OCI-LY7 (cell line): Measurements from ENCODE around the gene SYCP2. TPM values are rescaled to one million over a fixed set of nuclear protein-coding genes. Genes with fewer than 3 reads are reported as not detected.
"Not testable (repeated sequence)": the region's sequence is repeated elsewhere in the genome, so short reads cannot be mapped to it uniquely, and the experiment has no call there.

ENCODE experiments used
- BruUV-seq: library from RNA; stranded (reverse); fragments of 400-500 nt; replicated peaks from 2 replicates; lab custom pipeline; 2021; lab: Mats Ljungman, UMichigan
- CTCF ChIA-PET: fragments of 300-600 bp; sonication (Branson Sonifier 250); formaldehyde crosslinking; loops from one replicate; lab custom pipeline; 2022; ENCODE audit warnings: antibody characterized with exemption; ENCODE audit not compliant: unreplicated experiment; lab: Charles Lee
- POLR2A ChIA-PET: fragments of 300-600 bp; sonication (Branson Sonifier 250); formaldehyde crosslinking; loops from one replicate; lab custom pipeline; 2022; ENCODE audit warnings: antibody characterized with exemption; lab: Charles Lee
- DNase-seq: peaks from one replicate; pipeline ENCODE4 v3.0.0-alpha.2; 2015; ENCODE audit warnings: low spot score
- H2AFZ ChIP-seq: fragments of 200-600 bp; sonication (generic), shearing (Covaris generic); 2 replicates; pipeline ENCODE4 v1.6.1; 2014; ENCODE audit warnings: mild to moderate bottlenecking, antibody characterized with exemption, low read length, moderate library complexity
- H3K27ac ChIP-seq: fragments of 200-600 bp; sonication (generic); 2 replicates; pipeline ENCODE4 v1.5.1; 2014; ENCODE audit warnings: mixed run types, low read depth, mild to moderate bottlenecking, moderate library complexity, low read length, inconsistent platforms; ENCODE audit not compliant: poor library complexity, severe bottlenecking
- H3K36me3 ChIP-seq: fragments of 200-600 bp; sonication (generic); 2 replicates; pipeline ENCODE4 v1.6.1; 2014; ENCODE audit warnings: mild to moderate bottlenecking, antibody characterized with exemption, low read length, moderate library complexity, mixed read lengths; ENCODE audit not compliant: insufficient read depth
- H3K4me1 ChIP-seq: fragments of 200-600 bp; sonication (generic); 2 replicates; pipeline ENCODE4 v1.5.1; 2014; ENCODE audit warnings: mild to moderate bottlenecking, low read length; ENCODE audit not compliant: insufficient read depth, poor library complexity, severe bottlenecking
- H3K4me2 ChIP-seq: fragments of 200-600 bp; sonication (generic); 2 replicates; pipeline ENCODE4 v1.6.1; 2014; ENCODE audit warnings: mild to moderate bottlenecking, low read length
- H3K4me3 ChIP-seq: fragments of 200-600 bp; sonication (generic); 2 replicates; pipeline ENCODE4 v1.5.1; 2014; ENCODE audit warnings: mild to moderate bottlenecking, low read depth, low read length; ENCODE audit not compliant: poor library complexity, severe bottlenecking
- H3K79me2 ChIP-seq: fragments of 200-600 bp; sonication (generic); 2 replicates; pipeline ENCODE4 v1.6.1; 2016; ENCODE audit warnings: low read depth, mild to moderate bottlenecking, low read length, moderate library complexity, mixed read lengths; ENCODE audit not compliant: insufficient read depth
- H3K9me2 ChIP-seq: fragments of 200-600 bp; sonication (generic); 2 replicates; pipeline ENCODE4 v1.6.1; 2016; ENCODE audit warnings: mild to moderate bottlenecking, low read length, mixed read lengths; ENCODE audit not compliant: insufficient read depth
- H3K9me3 ChIP-seq: fragments of 200-600 bp; sonication (generic); 2 replicates; pipeline ENCODE4 v1.6.1; 2014; ENCODE audit warnings: mild to moderate bottlenecking, mixed run types, low read length, mixed read lengths
- H4K20me1 ChIP-seq: fragments of 200-600 bp; sonication (generic); 2 replicates; pipeline ENCODE4 v1.6.1; 2014; ENCODE audit warnings: mild to moderate bottlenecking, antibody characterized with exemption, low read length, moderate library complexity, mixed read lengths; ENCODE audit not compliant: insufficient read depth
- EZH2phosphoT487 ChIP-seq: fragments of 200-600 bp; sonication (generic); IDR thresholded peaks from 2 replicates; pipeline ENCODE4 v1.6.1; 2018; ENCODE audit warnings: low read depth, borderline replicate concordance, mild to moderate bottlenecking, mixed run types, antibody characterized with exemption, low read length, moderate library complexity, mixed read lengths
- intact Hi-C: fragments of 100-400 bp; cut with micrococcal nuclease; formaldehyde crosslinking; loops from one replicate; pipeline ENCODE4 v1.10.0; 2022; ENCODE audit not compliant: unreplicated experiment
- total RNA-seq, 2 experiments: library from RNA; depleted of rRNA in 1 of 2; stranded (reverse); fragments of >200 nt in 1 of 2; shearing (Covaris generic) in 1 of 2; gene quantifications; 2 replicates each; pipeline ENCODE4 v1.2.3, GENCODE V29; 2014 to 2022
- TF ChIP-seq, protein P1 (sequence below): fragments of 200-600 bp; sonication (generic); conservative IDR thresholded peaks from 2 replicates; pipeline ENCODE4 v1.5.1; 2014; ENCODE audit warnings: mild to moderate bottlenecking, antibody characterized with exemption, low read length, moderate library complexity, mixed read lengths

Gene SYCP2
- total RNA-seq, 2 experiments from 2014 or later = 0.19 to 0.38 TPM

DNA sequence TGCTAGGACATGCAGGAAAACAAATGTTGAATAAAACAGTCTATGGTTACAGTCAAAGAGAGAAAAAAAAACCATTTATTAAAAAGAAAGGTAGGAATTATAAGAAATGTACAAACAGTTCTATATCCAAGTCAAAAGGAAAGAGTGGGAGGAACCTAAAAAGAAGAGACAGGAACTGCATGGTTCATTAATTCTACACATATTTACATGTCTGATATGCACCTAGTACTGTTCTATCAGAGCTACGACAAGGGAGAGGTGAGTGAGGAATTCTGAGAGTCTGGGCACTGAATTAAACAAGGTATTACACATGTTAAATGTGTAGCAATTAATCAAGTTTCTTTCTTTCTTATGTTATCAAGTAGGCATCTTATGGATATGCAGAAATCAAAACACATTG, 41.9 kb downstream of the SYCP2 start:
- DNase-seq = no peak
- H3K9me2 ChIP-seq = no peaks in the 10 kb centered on the region
- H3K27ac ChIP-seq = no peak overlapping the region
- H3K4me2 ChIP-seq = no peak overlapping the region
- no TSS peak for BruUV-seq
- H2AFZ ChIP-seq = no peak overlapping the region
- no peaks in the 10 kb centered on the region for H3K9me3 ChIP-seq
- H3K4me3 ChIP-seq = no peak overlapping the region
- no peak for TF ChIP-seq EZH2phosphoT487
- TF ChIP-seq, protein P1, sequence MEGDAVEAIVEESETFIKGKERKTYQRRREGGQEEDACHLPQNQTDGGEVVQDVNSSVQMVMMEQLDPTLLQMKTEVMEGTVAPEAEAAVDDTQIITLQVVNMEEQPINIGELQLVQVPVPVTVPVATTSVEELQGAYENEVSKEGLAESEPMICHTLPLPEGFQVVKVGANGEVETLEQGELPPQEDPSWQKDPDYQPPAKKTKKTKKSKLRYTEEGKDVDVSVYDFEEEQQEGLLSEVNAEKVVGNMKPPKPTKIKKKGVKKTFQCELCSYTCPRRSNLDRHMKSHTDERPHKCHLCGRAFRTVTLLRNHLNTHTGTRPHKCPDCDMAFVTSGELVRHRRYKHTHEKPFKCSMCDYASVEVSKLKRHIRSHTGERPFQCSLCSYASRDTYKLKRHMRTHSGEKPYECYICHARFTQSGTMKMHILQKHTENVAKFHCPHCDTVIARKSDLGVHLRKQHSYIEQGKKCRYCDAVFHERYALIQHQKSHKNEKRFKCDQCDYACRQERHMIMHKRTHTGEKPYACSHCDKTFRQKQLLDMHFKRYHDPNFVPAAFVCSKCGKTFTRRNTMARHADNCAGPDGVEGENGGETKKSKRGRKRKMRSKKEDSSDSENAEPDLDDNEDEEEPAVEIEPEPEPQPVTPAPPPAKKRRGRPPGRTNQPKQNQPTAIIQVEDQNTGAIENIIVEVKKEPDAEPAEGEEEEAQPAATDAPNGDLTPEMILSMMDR = no peak
- intact Hi-C loops = no loop called here
- no peaks in the 10 kb centered on the region for H3K79me2 ChIP-seq
- H4K20me1 ChIP-seq = no peaks in the 10 kb centered on the region
- no peaks in the 10 kb centered on the region for H3K36me3 ChIP-seq
- POLR2A ChIA-PET = no interaction called here
- H3K4me1 ChIP-seq = no peaks in the 10 kb centered on the region
- CTCF ChIA-PET = no interaction called here

DNA sequence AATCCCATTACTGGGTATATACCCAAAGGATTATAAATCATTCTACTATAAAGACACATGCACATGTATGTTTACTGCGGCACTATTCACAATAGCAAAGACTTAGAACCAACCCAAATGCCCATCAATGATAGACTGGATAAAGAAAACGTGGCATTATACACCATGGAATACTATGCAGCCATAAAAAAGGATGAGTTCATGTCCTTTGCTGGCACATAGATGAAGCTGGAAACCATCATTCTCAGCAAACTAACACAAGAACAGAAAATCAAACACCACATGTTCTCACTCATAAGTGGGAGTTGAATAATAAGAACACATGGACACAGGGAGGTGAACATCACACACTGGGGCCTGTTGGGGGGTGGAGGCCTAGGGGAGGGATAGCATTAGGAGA, 43.4 kb downstream of the SYCP2 start:
- H2AFZ ChIP-seq, H3K9me2 ChIP-seq, H4K20me1 ChIP-seq, POLR2A ChIA-PET, intact Hi-C loops, H3K9me3 ChIP-seq, BruUV-seq, H3K4me2 ChIP-seq, DNase-seq, CTCF ChIA-PET, H3K36me3 ChIP-seq, H3K27ac ChIP-seq, H3K4me3 ChIP-seq, H3K4me1 ChIP-seq, H3K79me2 ChIP-seq: not testable (repeated sequence)

DNA sequence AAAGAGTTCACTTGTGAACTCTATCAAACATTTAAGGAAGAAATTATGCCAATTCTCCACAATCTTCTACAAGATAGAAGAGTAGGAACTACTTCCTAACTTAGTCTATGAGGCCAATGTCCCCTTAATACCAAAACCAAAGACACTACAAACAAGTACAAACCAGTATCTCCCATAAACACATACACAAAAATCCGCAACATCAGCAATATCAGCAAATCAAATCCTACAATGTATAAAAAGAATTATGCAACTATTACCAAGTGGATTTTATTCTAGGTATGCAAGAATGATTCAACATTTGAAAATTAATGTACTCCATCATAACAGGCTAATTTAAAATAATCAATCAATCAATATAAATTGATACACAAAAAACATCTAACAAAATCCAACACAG, 45.4 kb downstream of the SYCP2 start:
- intact Hi-C loops = no loop called here
- no peak overlapping the region for H2AFZ ChIP-seq
- H3K4me2 ChIP-seq = no peak overlapping the region
- no peaks in the 10 kb centered on the region for H3K79me2 ChIP-seq
- no peaks in the 10 kb centered on the region for H3K4me1 ChIP-seq
- H3K27ac ChIP-seq = no peak overlapping the region
- no peak overlapping the region for H3K4me3 ChIP-seq
- H3K9me3 ChIP-seq = no peaks in the 10 kb centered on the region
- no peaks in the 10 kb centered on the region for H3K9me2 ChIP-seq
- CTCF ChIA-PET = no interaction called here
- BruUV-seq = no TSS peak
- H4K20me1 ChIP-seq = no peaks in the 10 kb centered on the region
- TF ChIP-seq EZH2phosphoT487 = no peak
- TF ChIP-seq, protein P1 = no peak
- POLR2A ChIA-PET = no interaction called here
- no peak for DNase-seq
- H3K36me3 ChIP-seq = no peaks in the 10 kb centered on the region
